ENCODE results near the gene IGSF3. TPM values are rescaled to one million over a fixed set of nuclear protein-coding genes. Genes with fewer than 3 reads are reported as not detected.

Gene IGSF3
- total and polyA plus RNA-seq, 9 donors: 0.38 to 2.1 (median 1.0) TPM

- no peaks in the 10 kb centered on the region for H3K4me1 ChIP-seq (ENCODE audit: insufficient read depth)
- TF ChIP-seq EP300 (IDR thresholded peaks at IDR 0.05) (no peak), CTCF (IDR thresholded peaks at IDR 0.05) (no peak), POLR2A (IDR thresholded peaks at IDR 0.05) (no peak)
- no peaks in the 10 kb centered on the region for H3K9me3 ChIP-seq
- intact Hi-C loops (cut with DNase I): no loop called here
- no peak overlapping the region for H3K27ac ChIP-seq
- no peaks in the 10 kb centered on the region for H3K36me3 ChIP-seq
- H3K27me3 ChIP-seq: no peaks in the 10 kb centered on the region
- no peak for DNase-seq
- no peak overlapping the region for H3K4me3 ChIP-seq
These were observed 32.1 kb upstream of the IGSF3 start for GRCh38 chr1:116699605-116700004.

GRCh38 chr1:116698244-116698595 lies 30.7 kb upstream of the IGSF3 start:
- DNase-seq: no peak
- 77 to 87% (median 81%) methylated on average over 2 of the region's 2 CpGs for WGBS, 3 donors
- TF ChIP-seq EP300 (IDR thresholded peaks at IDR 0.05) (no peak), POLR2A (IDR thresholded peaks at IDR 0.05) (no peak), CTCF (IDR thresholded peaks at IDR 0.05) (no peak)
- H3K4me3 ChIP-seq: no peak overlapping the region
- H3K36me3 ChIP-seq: no peaks in the 10 kb centered on the region
- no peaks in the 10 kb centered on the region for H3K4me1 ChIP-seq (ENCODE audit: insufficient read depth)
- intact Hi-C loops (cut with DNase I): no loop called here
- H3K27ac ChIP-seq: no peak overlapping the region
- H3K9me3 ChIP-seq: no peaks in the 10 kb centered on the region
- H3K27me3 ChIP-seq: no peaks in the 10 kb centered on the region

- WGBS, 3 donors: 69 to 77% (median 73%) methylated on average over 4 of the region's 4 CpGs
- DNase-seq: no peak
- intact Hi-C loops (cut with DNase I): no loop called here
- no peak for TF ChIP-seq CTCF (IDR thresholded peaks at IDR 0.05)
- TF ChIP-seq EP300 (IDR thresholded peaks at IDR 0.05): no peak
- TF ChIP-seq POLR2A (IDR thresholded peaks at IDR 0.05): no peak
- Histone ChIP-seq H3K4me1 (ENCODE audit: insufficient read depth) (no peaks in the 10 kb centered on the region), H3K9me3 (no peaks in the 10 kb centered on the region), H3K36me3 (no peaks in the 10 kb centered on the region), H3K27ac (no peak overlapping the region), H3K27me3 (no peaks in the 10 kb centered on the region), H3K4me3 (no peak overlapping the region)
These were observed 30.2 kb upstream of the IGSF3 start for GRCh38 chr1:116697548-116698243.

- no peaks in the 10 kb centered on the region for H3K4me1 ChIP-seq (ENCODE audit: insufficient read depth)
- no peaks in the 10 kb centered on the region for H3K27me3 ChIP-seq
- no peaks in the 10 kb centered on the region for H3K36me3 ChIP-seq
- H3K9me3 ChIP-seq: no peaks in the 10 kb centered on the region
- WGBS, 3 donors: 76 to 90% (median 87%) methylated on average over 3 of the region's 3 CpGs
- intact Hi-C loops (cut with DNase I): no loop called here
- no peak overlapping the region for H3K4me3 ChIP-seq
- no peak for DNase-seq
- H3K27ac ChIP-seq: no peak overlapping the region
- TF ChIP-seq EP300 (IDR thresholded peaks at IDR 0.05): no peak
These were observed 27.0 kb upstream of the IGSF3 start for GRCh38 chr1:116694524-116694923.

- DNase-seq: no peak
- Histone ChIP-seq H3K27ac (no peak overlapping the region), H3K4me3 (no peak overlapping the region), H3K27me3 (no peaks in the 10 kb centered on the region), H3K9me3 (no peaks in the 10 kb centered on the region), H3K36me3 (no peaks in the 10 kb centered on the region), H3K4me1 (ENCODE audit: insufficient read depth) (no peaks in the 10 kb centered on the region)
- intact Hi-C loops (cut with DNase I): no loop called here
- 81 to 87% (median 85%) methylated on average over 5 of the region's 5 CpGs for WGBS, 3 donors
- TF ChIP-seq CTCF (IDR thresholded peaks at IDR 0.05) (no peak), POLR2A (IDR thresholded peaks at IDR 0.05) (no peak), EP300 (IDR thresholded peaks at IDR 0.05) (no peak)
These were observed 26.4 kb upstream of the IGSF3 start for GRCh38 chr1:116693759-116694480.
